Adrenal gland (tissue), 5 donors: ENCODE results near the gene ETV6.

Experiments used
- CTCF ChIP-seq, 6 experiments: fragments of 450-650 bp in 4 of 6; fragments of 200-600 bp in 2 of 6; sonication (generic) in 1 of 6; IDR thresholded peaks; 1 replicate in 5 of 6; 2 replicates in 1 of 6; pipeline versions ENCODE4 v1.5.1 to v1.8.0; 2016 to 2021; ENCODE audit warnings: antibody characterized with exemption in 6 of 6, mild to moderate bottlenecking in 2 of 6, moderate library complexity in 1 of 6
- POLR2A ChIP-seq, 2 donors: fragments of 450-650 bp; IDR thresholded peaks; one replicate each; pipeline ENCODE4 v1.6.1; 2017; ENCODE audit warnings: antibody characterized with exemption in 2 of 2, mild to moderate bottlenecking in 2 of 2, moderate library complexity in 1 of 2
- donor health status: DM: no; HTN: no; CAD: no.

- TF ChIP-seq CTCF (IDR thresholded peaks at IDR 0.05) (no peak), POLR2A (IDR thresholded peaks at IDR 0.05) (no peak)
Measured at GRCh38 chr12:11880381-11880780, 230.9 kb downstream of the ETV6 start.
